K562 (cell line): ENCODE measurements around the gene CBFA2T2. TPM values are rescaled to one million over a fixed set of nuclear protein-coding genes. Genes with fewer than 3 reads are reported as not detected.
A peak's percentile ranks its signal among the peaks of the same experiment; 100 is the strongest.

Experiments
- ARID4B ChIP-seq: sonication (generic); formaldehyde crosslinking; IDR thresholded peaks from 2 replicates; pipeline ENCODE4 v1.8.0; 2022; ENCODE audit warnings: mild to moderate bottlenecking, missing genetic modification reagents
- E2F1 ChIP-seq: sonication (generic); formaldehyde crosslinking; IDR thresholded peaks from 2 replicates; pipeline ENCODE4 v1.8.1; 2023; ENCODE audit warnings: mild to moderate bottlenecking, missing genetic modification reagents, moderate library complexity
- ETV6 ChIP-seq, 3 experiments: fragments of 150-350 bp in 1 of 3; sonication (generic) in 1 of 3; formaldehyde crosslinking in 1 of 3; IDR thresholded peaks; 2 replicates each; pipeline versions ENCODE4 v1.6.1 to v1.8.0; 2014 to 2022; ENCODE audit warnings: borderline replicate concordance in 2 of 3, low read depth in 2 of 3, antibody characterized with exemption in 1 of 3, low read length in 1 of 3, mild to moderate bottlenecking in 1 of 3, missing genetic modification reagents in 1 of 3
- HIVEP1 ChIP-seq: fragments of 250-450 bp; sonication (Bioruptor Pico); IDR thresholded peaks from 2 replicates; pipeline ENCODE4 v1.4.0; 2020; ENCODE audit warnings: mild to moderate bottlenecking
- HMG20B ChIP-seq: fragments of 250-450 bp; sonication (Bioruptor Pico); IDR thresholded peaks from 2 replicates; pipeline ENCODE4 v1.5.0; 2021; ENCODE audit warnings: mild to moderate bottlenecking
- HNRNPL ChIP-seq: fragments of 200-400 bp; formaldehyde crosslinking; IDR thresholded peaks from 2 replicates; pipeline ENCODE4 v1.6.1; 2017; ENCODE audit warnings: low read depth, mild to moderate bottlenecking, low read length
- JUNB ChIP-seq: fragments of 450-650 bp; formaldehyde crosslinking; conservative IDR thresholded peaks from 2 replicates; pipeline ENCODE4 v1.4.0; 2020; ENCODE audit warnings: mild to moderate bottlenecking
- KAT2B ChIP-seq: IDR thresholded peaks from one replicate; pipeline ENCODE4 v1.6.1; 2012; ENCODE audit warnings: low read depth, mild to moderate bottlenecking, control low read depth, inconsistent platforms, low read length, moderate library complexity
- KDM2B ChIP-seq: fragments of 250-450 bp; sonication (Bioruptor Pico); IDR thresholded peaks from 2 replicates; pipeline ENCODE4 v1.8.0; 2021; ENCODE audit warnings: mild to moderate bottlenecking, moderate library complexity
- MAFF ChIP-seq: IDR thresholded peaks from 2 replicates; pipeline ENCODE4 v1.6.1; 2012; ENCODE audit warnings: low read length, improper control_type of control experiment
- NBN ChIP-seq: fragments of 450-650 bp; IDR thresholded peaks from 2 replicates; pipeline ENCODE4 v1.6.1; 2016; ENCODE audit warnings: low read depth, mild to moderate bottlenecking
- POLR2AphosphoS5 ChIP-seq: IDR thresholded peaks from 2 replicates; pipeline ENCODE4 v1.6.1; 2011; ENCODE audit warnings: mild to moderate bottlenecking, low read depth, low read length, moderate library complexity; ENCODE audit not compliant: control insufficient read depth, insufficient read depth
- POU5F1 ChIP-seq: fragments of 150-350 bp; IDR thresholded peaks from 2 replicates; pipeline ENCODE4 v1.6.1; 2014; ENCODE audit warnings: borderline replicate concordance, low read length, low read depth, mild to moderate bottlenecking; ENCODE audit not compliant: partially characterized antibody
- SRSF7 ChIP-seq: fragments of 200-400 bp; formaldehyde crosslinking; optimal IDR thresholded peaks from 2 replicates; pipeline ENCODE3; 2017; ENCODE audit warnings: mild to moderate bottlenecking, low read depth, low read length
- TAF15 ChIP-seq: fragments of 200-400 bp; formaldehyde crosslinking; IDR thresholded peaks from 2 replicates; pipeline ENCODE4 v1.6.1; 2017; ENCODE audit warnings: mild to moderate bottlenecking, low read depth, low read length, moderate library complexity
- TFE3 ChIP-seq: fragments of 450-650 bp; formaldehyde crosslinking; IDR thresholded peaks from 2 replicates; pipeline ENCODE4 v1.4.0; 2020; ENCODE audit warnings: mild to moderate bottlenecking, mixed read lengths
- USF1 ChIP-seq: sonication (generic); formaldehyde crosslinking; IDR thresholded peaks from 2 replicates; pipeline ENCODE4 v1.9.0; 2022; ENCODE audit warnings: mild to moderate bottlenecking, missing genetic modification reagents
- ZNF146 ChIP-seq: IDR thresholded peaks from one replicate; pipeline ENCODE4 v1.6.1; 2018; ENCODE audit warnings: missing compliant biosample characterization; ENCODE audit not compliant: unreplicated experiment
- ZNF282 ChIP-seq: sonication (generic); formaldehyde crosslinking; IDR thresholded peaks from 2 replicates; pipeline ENCODE4 v1.8.1; 2023; ENCODE audit warnings: missing genetic modification reagents
- ZNF57 ChIP-seq: fragments of 450-650 bp; formaldehyde crosslinking; IDR thresholded peaks from 2 replicates; pipeline ENCODE4 v1.4.0; 2020; ENCODE audit warnings: mild to moderate bottlenecking, moderate library complexity
- ZNF699 ChIP-seq: fragments of 250-450 bp; sonication (Bioruptor Pico); IDR thresholded peaks from 2 replicates; pipeline ENCODE4 v1.8.0; 2021; ENCODE audit warnings: mild to moderate bottlenecking, moderate library complexity; ENCODE audit not compliant: insufficient replicate concordance
- polyA plus RNA-seq, 8 experiments: library from polyadenylated mRNA; depleted of rRNA in 4 of 8; stranded (reverse) in 5 of 8; unstranded in 3 of 8; fragments of >200 nt; fragmentation: Nextera tagmentation in 2 of 8; fragmentation: Illumina TruSeq in 1 of 8; extraction: Ambion mirVana in 2 of 8; extraction: Trizol in 1 of 8; gene quantifications; 2 replicates each; pipeline versions ENCODE4 v1.2.1 to v1.2.3, GENCODE V29; 2011 to 2014; ENCODE audit warnings: inconsistent platforms in 1 of 8, missing spikeins in 1 of 8
- total RNA-seq, 7 experiments: library from RNA; depleted of rRNA in 6 of 7; stranded (reverse); fragments of >200 nt in 6 of 7; fragmentation: Illumina TruSeq in 2 of 7; extraction: Trizol in 2 of 7; gene quantifications; 2 replicates each; pipeline versions ENCODE4 v1.2.1 to v1.2.3, GENCODE V29; 2011 to 2021; ENCODE audit warnings: low replicate concordance in 1 of 7

The CBFA2T2 gene
- total and polyA plus RNA-seq, 9 of the 15 experiments (the other 6 are each of a cell fraction or from before 2014, with no cell fraction given): 0.27 to 9.6 (median 5.8) TPM

GRCh38 chr20:33688938-33689424 is 199.1 kb downstream of the CBFA2T2 start (continued):
- TF ChIP-seq MAFF (peak; percentile 4; the same call in 1 of the 2 replicates), POU5F1 (no peak), POLR2AphosphoS5 (peak; percentile 81), ZNF282 (CRISPR knock-in tag) (no peak), KDM2B (no peak), ARID4B (no peak), NBN (no peak), TFE3 (CRISPR knock-in tag) (no peak), HMG20B (CRISPR knock-in tag) (no peak), SRSF7 (no peak), USF1 (no peak), HNRNPL (no peak), ZNF699 (no peak), HIVEP1 (CRISPR knock-in tag) (no peak), ETV6 (IDR thresholded peaks at IDR 0.05; ENCODE audit: borderline replicate concordance in 1 of 2, low read depth in 2 of 2, low read length in 1 of 2) (no peak), ETV6 (CRISPR knock-in tag; IDR thresholded peaks at IDR 0.05; ENCODE audit: borderline replicate concordance) (no peak), JUNB (CRISPR knock-in tag) (no peak), E2F1 (no peak), ZNF146 (CRISPR knock-in tag) (no peak), TAF15 (no peak), KAT2B (no peak), ZNF57 (CRISPR knock-in tag) (no peak)
